Activated CD4-positive, alpha-beta T cell treated with anti-CD3 and anti-CD28 coated beads for 36 hours (primary cell): Measurements from ENCODE around the gene RIPOR2. TPM values are rescaled to one million over a fixed set of nuclear protein-coding genes. Genes with fewer than 3 reads are reported as not detected.
"Not testable (repeated sequence)": the region's sequence is repeated elsewhere in the genome, so short reads cannot be mapped to it uniquely, and the experiment has no call there.

Source experiments
- ATAC-seq: fragments of 200-7000 bp; cut with Tn5 transposase; one replicate; pipeline ENCODE4 v1.10.0; 2021; ENCODE audit warnings: mild to moderate bottlenecking, moderate library complexity
- CTCF ChIA-PET: fragments of 350-600 bp; sonication (Branson Sonifier 250); formaldehyde crosslinking; loops from one replicate; lab custom pipeline; 2021; ENCODE audit warnings: antibody characterized with exemption; lab: Charles Lee
- POLR2A ChIA-PET: fragments of 350-600 bp; sonication (Branson Sonifier 250); formaldehyde crosslinking; loops from one replicate; lab custom pipeline; 2021; ENCODE audit warnings: antibody characterized with exemption, inconsistent platforms; lab: Charles Lee
- DNase-seq: peaks from one replicate; pipeline ENCODE4 v3.0.0-alpha.2; 2020
- H3K27ac Mint-ChIP-seq: one replicate; pipeline ENCODE4 v1.8.0; 2021; ENCODE audit warnings: mixed read lengths
- H3K27me3 Mint-ChIP-seq: one replicate; pipeline ENCODE4 v1.8.0; 2021; ENCODE audit warnings: mixed read lengths
- H3K36me3 Mint-ChIP-seq: one replicate; pipeline ENCODE4 v1.8.0; 2021; ENCODE audit warnings: low read depth, mixed read lengths
- H3K4me1 Mint-ChIP-seq: one replicate; pipeline ENCODE4 v1.8.0; 2021; ENCODE audit warnings: mixed read lengths
- H3K4me3 Mint-ChIP-seq: one replicate; pipeline ENCODE4 v1.8.0; 2021; ENCODE audit warnings: mild to moderate bottlenecking, moderate library complexity, mixed read lengths
- H3K9me3 Mint-ChIP-seq: one replicate; pipeline ENCODE4 v1.8.0; 2021; ENCODE audit warnings: low read depth, mixed read lengths
- intact Hi-C, 2 experiments: fragments of 100-400 bp; cut with DNase I in 1 of 2; cut with micrococcal nuclease in 1 of 2; formaldehyde crosslinking; loops; one replicate each; pipeline versions ENCODE4 v1.14.2 to v1.15.1; 2022 to 2024; cut with DNase I, micrococcal nuclease
- total RNA-seq, 2 experiments: library from RNA; stranded (reverse); gene quantifications; one replicate each; pipeline ENCODE4 v1.2.3, GENCODE V29; 2021

The RIPOR2 gene
- total RNA-seq, 2 experiments from 2014 or later: 60.0 to 67.0 TPM

GRCh38 chr6:24951811-24952299, 16.1 kb upstream of the RIPOR2 start:
- intact Hi-C loops: no loop called here
- POLR2A ChIA-PET: interaction anchor here (0.8 to 1.3 kb wide), 2 partner anchors 10 to 15 kb away, joined by 4 read pairs; no protein-coding TSS in a partner anchor
- no peak for DNase-seq
- no peaks in the 10 kb centered on the region for H3K27me3 Mint-ChIP-seq
- ATAC-seq: peak; percentile 26
- peak overlapping the region; percentile 24 for H3K4me3 Mint-ChIP-seq
- H3K36me3 Mint-ChIP-seq: peaks cover 10% of the 10 kb centered on the region
- H3K27ac Mint-ChIP-seq: peak overlapping the region; percentile 71
- CTCF ChIA-PET: interaction anchor here (0.9 to 7.5 kb wide), 8 partner anchors 10 to 84 kb away, joined by 3 to 105 read pairs (median 5); partner anchors contain the start of gene RIPOR2
- peaks cover 89% of the 10 kb centered on the region for H3K4me1 Mint-ChIP-seq
- peaks cover 5% of the 10 kb centered on the region for H3K9me3 Mint-ChIP-seq

- intact Hi-C loops: no loop called here
- Mint-ChIP-seq H3K9me3 (peaks cover 12% of the 10 kb centered on the region), H3K4me3 (no peak overlapping the region), H3K27ac (peak overlapping the region; percentile 38), H3K4me1 (peaks cover 81% of the 10 kb centered on the region), H3K27me3 (no peaks in the 10 kb centered on the region), H3K36me3 (peaks cover 16% of the 10 kb centered on the region)
- ChIA-PET POLR2A (interaction anchor here (2.0 kb wide), 1 partner anchor 14 kb away, joined by 8 read pairs; the partner anchor contains the start of gene RIPOR2), CTCF (interaction anchor here (0.6 to 7.5 kb wide), 6 partner anchors 13 to 67 kb away, joined by 3 to 105 read pairs (median 3); partner anchors contain the start of gene RIPOR2)
- peak; percentile 28 for DNase-seq
- ATAC-seq: peak; percentile 48
Measured at GRCh38 chr6:24950218-24950941, 14.6 kb upstream of the RIPOR2 start.

GRCh38 chr6:24949020-24949569, 13.3 kb upstream of the RIPOR2 start:
- Mint-ChIP-seq H3K9me3 (peaks cover 22% of the 10 kb centered on the region), H3K36me3 (peaks cover 28% of the 10 kb centered on the region), H3K4me3 (peak overlapping the region; percentile 16), H3K4me1 (peaks cover 68% of the 10 kb centered on the region), H3K27ac (peak overlapping the region; percentile 84), H3K27me3 (no peaks in the 10 kb centered on the region)
- DNase-seq: peak; percentile 44
- POLR2A ChIA-PET: interaction anchor here (0.8 to 2.0 kb wide), 2 partner anchors 12 to 17 kb away, joined by 3 to 8 read pairs; partner anchors contain the start of gene RIPOR2
- ATAC-seq: peak; percentile 30
- CTCF ChIA-PET: interaction anchor here (0.7 to 7.5 kb wide), 6 partner anchors 12 to 66 kb away, joined by 3 to 105 read pairs (median 4); partner anchors contain the start of gene RIPOR2
- intact Hi-C loops: loop anchor here in 1 of 2 experiments (1.0 kb wide), 1 partner anchor 13 kb away; no protein-coding TSS in a partner anchor

- ATAC-seq, DNase-seq, H3K27me3 Mint-ChIP-seq, intact Hi-C loops, H3K4me3 Mint-ChIP-seq: not testable (repeated sequence)
- ChIA-PET POLR2A (interaction anchor here (2.0 kb wide), 1 partner anchor 12 kb away, joined by 8 read pairs; the partner anchor contains the start of gene RIPOR2), CTCF (interaction anchor here (7.5 kb wide), 1 partner anchor 11 kb away, joined by 105 read pairs; the partner anchor contains the start of gene RIPOR2)
- peaks cover 60% of the 10 kb centered on the region for H3K4me1 Mint-ChIP-seq
- H3K9me3 Mint-ChIP-seq: peaks cover 26% of the 10 kb centered on the region
- H3K27ac Mint-ChIP-seq: peak overlapping the region; percentile 72
- peaks cover 32% of the 10 kb centered on the region for H3K36me3 Mint-ChIP-seq
Measured at GRCh38 chr6:24948261-24948660, 12.5 kb upstream of the RIPOR2 start.

- Mint-ChIP-seq H3K4me3 (no peak overlapping the region), H3K9me3 (peaks cover 29% of the 10 kb centered on the region), H3K36me3 (peaks cover 38% of the 10 kb centered on the region), H3K27me3 (no peaks in the 10 kb centered on the region), H3K27ac (no peak overlapping the region), H3K4me1 (peaks cover 60% of the 10 kb centered on the region)
- no peak for ATAC-seq
- ChIA-PET POLR2A (interaction anchor here (0.7 kb wide), 1 partner anchor 11 kb away, joined by 3 read pairs; no protein-coding TSS in a partner anchor), CTCF (interaction anchor here (7.5 kb wide), 1 partner anchor 11 kb away, joined by 105 read pairs; the partner anchor contains the start of gene RIPOR2)
- intact Hi-C loops: no loop called here
- DNase-seq: no peak
Measured at GRCh38 chr6:24947636-24948035, 11.9 kb upstream of the RIPOR2 start.

GRCh38 chr6:24945054-24945453, 9.3 kb upstream of the RIPOR2 start:
- ATAC-seq: no peak
- peaks cover 29% of the 10 kb centered on the region for H3K9me3 Mint-ChIP-seq
- intact Hi-C loops: no loop called here
- no peak overlapping the region for H3K4me3 Mint-ChIP-seq
- ChIA-PET POLR2A (no interaction called here), CTCF (interaction anchor here (1.6 to 4.7 kb wide), 3 partner anchors 11 to 47 kb away, joined by 3 to 19 read pairs (median 10); no protein-coding TSS in a partner anchor)
- peaks cover 53% of the 10 kb centered on the region for H3K4me1 Mint-ChIP-seq
- DNase-seq: no peak
- H3K27ac Mint-ChIP-seq: no peak overlapping the region
- no peaks in the 10 kb centered on the region for H3K27me3 Mint-ChIP-seq
- peaks cover 38% of the 10 kb centered on the region for H3K36me3 Mint-ChIP-seq

- Mint-ChIP-seq H3K36me3 (peaks cover 35% of the 10 kb centered on the region), H3K4me3 (no peak overlapping the region), H3K4me1 (peaks cover 50% of the 10 kb centered on the region), H3K27me3 (no peaks in the 10 kb centered on the region), H3K27ac (no peak overlapping the region), H3K9me3 (peaks cover 28% of the 10 kb centered on the region)
- CTCF ChIA-PET: interaction anchor here (0.8 to 4.7 kb wide), 6 partner anchors 10 to 88 kb away, joined by 3 to 19 read pairs (median 6); no protein-coding TSS in a partner anchor
- intact Hi-C loops: no loop called here
- ATAC-seq (no peak), DNase-seq (no peak)
- POLR2A ChIA-PET: no interaction called here
Measured at GRCh38 chr6:24943774-24944173, 8.0 kb upstream of the RIPOR2 start.

GRCh38 chr6:24940311-24940917, 4.7 kb upstream of the RIPOR2 start:
- H3K27me3 Mint-ChIP-seq: no peaks in the 10 kb centered on the region

GRCh38 chr6:24936641-24937317, 1.0 kb upstream of the RIPOR2 start:
- Mint-ChIP-seq H3K4me3 (peak overlapping the region; percentile 93), H3K27me3 (no peaks in the 10 kb centered on the region), H3K27ac (peak overlapping the region; percentile 95), H3K36me3 (peaks cover 1% of the 10 kb centered on the region), H3K4me1 (peaks cover 87% of the 10 kb centered on the region), H3K9me3 (no peaks in the 10 kb centered on the region)
- intact Hi-C loops: loop anchor here (1.0 to 2.0 kb wide), 8 partner anchors 13 to 162 kb away; partner anchors contain the start of gene GMNN (in 1 of the 2)
- ChIA-PET POLR2A (interaction anchor here (0.6 to 2.1 kb wide), 11 partner anchors 10 to 80 kb away, joined by 3 to 8 read pairs (median 4); no protein-coding TSS in a partner anchor), CTCF (interaction anchor here (0.6 to 9.1 kb wide), 26 partner anchors 8 to 134 kb away, joined by 3 to 152 read pairs (median 5); no protein-coding TSS in a partner anchor)
- peak; percentile 61 for ATAC-seq
- DNase-seq: peak; percentile 76

More at GRCh38 chr6:24940311-24940917, 4.7 kb upstream of the RIPOR2 start:
- intact Hi-C loops: no loop called here
- H3K27ac Mint-ChIP-seq: peak overlapping the region; percentile 90
- ATAC-seq: no peak
- peaks cover 22% of the 10 kb centered on the region for H3K36me3 Mint-ChIP-seq
- ChIA-PET CTCF (interaction anchor here (1.2 to 9.1 kb wide), 4 partner anchors 10 to 85 kb away, joined by 3 to 152 read pairs (median 54); no protein-coding TSS in a partner anchor), POLR2A (interaction anchor here (0.6 kb wide), 1 partner anchor 30 kb away, joined by 4 read pairs; no protein-coding TSS in a partner anchor)
- peaks cover 17% of the 10 kb centered on the region for H3K9me3 Mint-ChIP-seq
- H3K4me3 Mint-ChIP-seq: peak overlapping the region; percentile 60
- peaks cover 65% of the 10 kb centered on the region for H3K4me1 Mint-ChIP-seq
- no peak for DNase-seq
